Activated CD8-positive, alpha-beta memory T cell treated with anti-CD3 and anti-CD28 coated beads, Interleukin-2, amount 10 ng/mL, durations not matched to agents 7 days and 5 days (primary cell): ENCODE results near the gene APBB1IP. TPM values are rescaled to one million over a fixed set of nuclear protein-coding genes. Genes with fewer than 3 reads are reported as not detected.

ENCODE experiments used
- ATAC-seq: fragments of 150-1000 bp; cut with Tn5 transposase; one replicate; pipeline ENCODE4 v1.10.0; 2021; ENCODE audit warnings: moderate library complexity
- CTCF ChIA-PET: fragments of 350-600 bp; sonication (Branson Sonifier 250); formaldehyde crosslinking; loops from one replicate; lab custom pipeline; 2021; ENCODE audit warnings: antibody characterized with exemption; lab: Charles Lee
- DNase-seq: peaks from one replicate; pipeline ENCODE4 v3.0.0-alpha.2; 2020
- H3K27ac Mint-ChIP-seq: one replicate; pipeline ENCODE4 v1.8.0; 2021; ENCODE audit warnings: mild to moderate bottlenecking, mixed read lengths
- H3K27me3 Mint-ChIP-seq: one replicate; pipeline ENCODE4 v1.8.0; 2021; ENCODE audit warnings: mixed read lengths
- H3K36me3 Mint-ChIP-seq: one replicate; pipeline ENCODE4 v1.8.0; 2021; ENCODE audit warnings: mild to moderate bottlenecking, mixed read lengths
- H3K4me1 Mint-ChIP-seq: one replicate; pipeline ENCODE4 v1.8.0; 2021; ENCODE audit warnings: mixed read lengths
- H3K4me3 Mint-ChIP-seq: one replicate; pipeline ENCODE4 v1.8.0; 2021; ENCODE audit warnings: mild to moderate bottlenecking, moderate library complexity, mixed read lengths
- H3K9me3 Mint-ChIP-seq: one replicate; pipeline ENCODE4 v1.8.0; 2022; ENCODE audit warnings: low read depth, mixed read lengths
- total RNA-seq, 2 experiments: library from RNA; stranded (reverse); gene quantifications; one replicate each; pipeline ENCODE4 v1.2.3, GENCODE V29; 2021

The APBB1IP gene
- total RNA-seq, 2 experiments from 2014 or later = 73.2 to 73.8 TPM

DNA sequence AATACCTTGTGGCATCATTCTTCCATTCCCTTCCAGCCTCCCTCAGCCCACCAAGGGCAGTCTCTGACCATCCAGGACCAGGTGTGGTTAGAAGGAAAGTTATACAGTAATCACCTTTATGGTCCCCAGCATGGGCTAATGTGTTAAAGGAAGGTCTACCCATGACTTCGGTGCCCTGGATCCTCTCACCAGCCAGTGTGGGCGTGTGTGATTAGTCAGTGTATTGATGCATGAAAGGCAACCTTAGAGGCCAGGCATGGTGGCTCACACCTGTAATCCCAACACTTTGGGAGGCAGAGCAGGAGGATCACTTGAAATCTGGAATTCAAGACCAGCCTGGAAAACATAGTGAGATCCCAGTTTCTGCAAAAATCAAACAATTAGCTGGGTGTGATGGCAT, 88.9 kb downstream of the APBB1IP start:
- no peaks in the 10 kb centered on the region for H3K27me3 Mint-ChIP-seq
- H3K36me3 Mint-ChIP-seq = peaks cover 45% of the 10 kb centered on the region
- H3K27ac Mint-ChIP-seq = no peak overlapping the region
- CTCF ChIA-PET = no interaction called here
- no peak for ATAC-seq
- no peaks in the 10 kb centered on the region for H3K9me3 Mint-ChIP-seq
- no peak for DNase-seq
- no peak overlapping the region for H3K4me3 Mint-ChIP-seq
- peaks cover 12% of the 10 kb centered on the region for H3K4me1 Mint-ChIP-seq

DNA sequence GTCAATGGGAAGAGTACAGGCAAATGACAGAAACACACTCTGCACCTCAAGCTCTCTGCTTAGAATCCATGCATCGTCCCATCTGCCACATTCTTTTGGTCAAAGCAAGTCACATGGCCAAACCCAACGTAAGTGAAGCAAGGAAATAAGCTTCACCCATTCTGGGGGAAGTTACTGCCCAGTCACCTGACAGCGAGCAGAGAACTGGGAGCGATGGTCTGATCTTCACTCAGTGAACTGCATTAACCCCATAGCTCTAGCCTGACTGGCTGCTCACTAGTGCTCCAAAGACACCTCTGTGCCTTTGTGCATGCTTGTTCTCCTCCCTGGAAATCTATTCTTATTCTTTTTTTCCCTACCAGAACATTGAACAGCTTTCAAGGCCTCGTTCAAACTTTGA, 89.9 kb downstream of the APBB1IP start:
- Mint-ChIP-seq H3K27ac (no peak overlapping the region), H3K4me3 (no peak overlapping the region), H3K36me3 (peaks cover 38% of the 10 kb centered on the region), H3K4me1 (peaks cover 12% of the 10 kb centered on the region), H3K27me3 (no peaks in the 10 kb centered on the region), H3K9me3 (no peaks in the 10 kb centered on the region)
- CTCF ChIA-PET = interaction anchor here (0.7 kb wide), 1 partner anchor 289 kb away, joined by 3 read pairs; no protein-coding TSS in a partner anchor
- ATAC-seq (no peak), DNase-seq (no peak)

GRCh38 chr10:26528715-26529393, 90.7 kb downstream of the APBB1IP start:
- H3K27ac Mint-ChIP-seq = no peak overlapping the region
- peaks cover 35% of the 10 kb centered on the region for H3K36me3 Mint-ChIP-seq

DNA sequence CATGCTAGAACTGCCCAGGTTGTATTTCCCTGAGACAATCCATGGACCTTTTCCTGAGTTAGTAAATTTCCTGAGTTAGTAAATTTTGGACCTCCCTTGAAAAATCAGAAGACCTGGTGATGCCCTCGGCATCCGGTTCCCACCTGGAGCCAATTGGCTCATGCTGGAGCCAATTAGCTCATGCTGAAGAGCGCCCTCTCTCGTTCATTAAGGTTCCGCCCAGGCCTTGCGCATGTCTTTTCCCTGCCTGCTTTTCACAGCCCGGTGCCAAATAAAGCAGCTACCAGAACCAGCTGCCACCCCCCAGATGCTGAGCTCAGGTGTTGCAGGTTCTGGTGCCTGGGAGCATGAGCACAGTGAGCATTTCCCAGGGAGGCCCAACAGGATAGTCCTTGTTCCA, 96.2 kb downstream of the APBB1IP start:
- CTCF ChIA-PET = interaction anchor here (0.9 to 1.6 kb wide), 4 partner anchors 9 to 35 kb away, joined by 3 read pairs; no protein-coding TSS in a partner anchor
- no peak for DNase-seq
- no peaks in the 10 kb centered on the region for H3K27me3 Mint-ChIP-seq

More at GRCh38 chr10:26528715-26529393, 90.7 kb downstream of the APBB1IP start:
- Mint-ChIP-seq H3K4me3 (no peak overlapping the region), H3K9me3 (no peaks in the 10 kb centered on the region), H3K27me3 (no peaks in the 10 kb centered on the region), H3K4me1 (peaks cover 12% of the 10 kb centered on the region)
- ATAC-seq (no peak), DNase-seq (no peak)
- CTCF ChIA-PET = no interaction called here

DNA sequence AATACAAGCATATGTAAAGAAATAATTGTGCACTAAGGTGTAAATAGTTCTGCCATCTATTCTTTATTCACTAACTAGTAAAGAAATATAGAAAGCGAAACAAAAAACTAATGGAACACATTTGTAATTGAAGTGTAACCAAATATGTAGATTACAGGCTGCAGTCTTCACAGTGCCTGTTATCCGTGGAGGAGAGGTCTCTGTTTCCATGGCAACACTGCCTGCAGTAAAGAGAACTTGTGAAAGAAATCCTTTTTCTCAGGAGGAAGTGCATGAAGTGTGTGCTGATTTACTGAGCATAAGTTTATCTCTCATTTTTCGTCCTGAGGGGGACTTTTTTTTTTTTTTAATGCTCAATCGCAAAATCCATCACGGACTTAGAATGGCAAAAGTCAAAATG, 102.5 kb downstream of the APBB1IP start:
- Mint-ChIP-seq H3K27me3 (no peaks in the 10 kb centered on the region), H3K4me3 (no peak overlapping the region), H3K4me1 (peaks cover 37% of the 10 kb centered on the region), H3K27ac (no peak overlapping the region), H3K9me3 (no peaks in the 10 kb centered on the region), H3K36me3 (peaks cover 48% of the 10 kb centered on the region)
- peak; percentile 37 for ATAC-seq
- DNase-seq = no peak
- CTCF ChIA-PET = no interaction called here

More for the DNA sequence above, 96.2 kb downstream of the APBB1IP start:
- Mint-ChIP-seq H3K4me3 (no peak overlapping the region), H3K4me1 (no peaks in the 10 kb centered on the region), H3K9me3 (no peaks in the 10 kb centered on the region), H3K36me3 (peaks cover 23% of the 10 kb centered on the region), H3K27ac (no peak overlapping the region)
- no peak for ATAC-seq

- no peaks in the 10 kb centered on the region for H3K9me3 Mint-ChIP-seq
- peaks cover 60% of the 10 kb centered on the region for H3K36me3 Mint-ChIP-seq
- H3K4me1 Mint-ChIP-seq = peaks cover 38% of the 10 kb centered on the region
- no peak overlapping the region for H3K4me3 Mint-ChIP-seq
- peak; percentile 89 for ATAC-seq
- H3K27me3 Mint-ChIP-seq = no peaks in the 10 kb centered on the region
- DNase-seq = peak; percentile 67
- peak overlapping the region; percentile 76 for H3K27ac Mint-ChIP-seq
- CTCF ChIA-PET = no interaction called here
Measured at GRCh38 chr10:26543567-26544306, 105.6 kb downstream of the APBB1IP start.

DNA sequence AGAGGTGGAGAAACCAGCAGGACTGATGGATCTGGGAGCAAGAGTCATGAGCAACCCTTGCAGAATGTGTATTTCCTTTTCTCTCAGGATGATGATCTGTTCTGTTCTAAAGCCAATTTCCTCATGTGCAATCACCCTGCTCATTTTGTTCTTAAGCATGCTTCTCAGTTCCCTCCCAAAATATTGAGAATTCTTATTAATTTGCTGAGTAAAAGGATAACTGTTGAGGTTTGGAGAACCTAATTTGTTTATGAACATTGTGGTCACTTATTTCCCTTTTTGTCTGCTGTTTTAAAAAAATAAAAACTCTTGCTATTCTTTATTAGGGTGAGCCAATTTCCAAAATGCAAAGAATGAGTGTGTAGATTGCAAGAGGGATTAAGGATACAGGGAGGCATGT, 106.8 kb downstream of the APBB1IP start:
- CTCF ChIA-PET = no interaction called here
- H3K36me3 Mint-ChIP-seq = peaks cover 71% of the 10 kb centered on the region
- no peak overlapping the region for H3K4me3 Mint-ChIP-seq
- ATAC-seq (no peak), DNase-seq (no peak)
- peaks cover 36% of the 10 kb centered on the region for H3K4me1 Mint-ChIP-seq
- no peak overlapping the region for H3K27ac Mint-ChIP-seq
- peaks cover 3% of the 10 kb centered on the region for H3K9me3 Mint-ChIP-seq
- H3K27me3 Mint-ChIP-seq = no peaks in the 10 kb centered on the region

GRCh38 chr10:26550774-26551526, 112.8 kb downstream of the APBB1IP start:
- H3K36me3 Mint-ChIP-seq = peaks cover 72% of the 10 kb centered on the region
- CTCF ChIA-PET = interaction anchor here (1.4 kb wide), 1 partner anchor 216 kb away, joined by 5 read pairs; no protein-coding TSS in a partner anchor
- ATAC-seq (peak; percentile 23), DNase-seq (no peak)
- H3K9me3 Mint-ChIP-seq = peaks cover 10% of the 10 kb centered on the region
- H3K27ac Mint-ChIP-seq = peak overlapping the region; percentile 42
- no peaks in the 10 kb centered on the region for H3K27me3 Mint-ChIP-seq
- H3K4me3 Mint-ChIP-seq = no peak overlapping the region
- H3K4me1 Mint-ChIP-seq = peaks cover 5% of the 10 kb centered on the region

DNA sequence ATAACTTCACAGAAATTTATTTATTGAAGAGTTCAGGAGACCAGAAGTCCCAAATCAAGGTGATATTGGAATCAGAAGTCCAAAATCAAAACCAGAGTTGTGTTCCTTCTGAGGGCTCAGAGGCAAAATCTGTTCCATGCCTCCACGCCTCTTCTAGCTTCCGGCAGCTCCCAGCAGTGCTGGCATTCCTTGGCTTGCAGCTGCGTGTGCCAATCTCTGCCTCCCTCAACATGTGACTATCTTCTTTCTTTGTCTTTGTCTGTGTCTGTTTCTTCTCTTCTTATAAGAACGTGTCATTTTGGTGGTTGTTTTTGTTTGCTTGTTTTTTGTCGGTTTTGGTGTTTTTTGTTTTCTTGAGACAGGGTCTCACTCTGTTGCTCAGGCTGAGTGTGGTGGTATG, 116.1 kb downstream of the APBB1IP start:
- DNase-seq (no peak), ATAC-seq (no peak)
- Mint-ChIP-seq H3K36me3 (peaks cover 51% of the 10 kb centered on the region), H3K27me3 (no peaks in the 10 kb centered on the region), H3K27ac (no peak overlapping the region), H3K9me3 (peaks cover 10% of the 10 kb centered on the region), H3K4me3 (no peak overlapping the region), H3K4me1 (peaks cover 6% of the 10 kb centered on the region)
- CTCF ChIA-PET = interaction anchor here (5.3 kb wide), 1 partner anchor 219 kb away, joined by 49 read pairs; no protein-coding TSS in a partner anchor

GRCh38 chr10:26555719-26556368, 117.7 kb downstream of the APBB1IP start:
- H3K36me3 Mint-ChIP-seq = peaks cover 43% of the 10 kb centered on the region

GRCh38 chr10:26556748-26557640, 118.9 kb downstream of the APBB1IP start:
- Mint-ChIP-seq H3K27ac (no peak overlapping the region), H3K4me3 (no peak overlapping the region), H3K36me3 (peaks cover 39% of the 10 kb centered on the region), H3K27me3 (no peaks in the 10 kb centered on the region), H3K9me3 (no peaks in the 10 kb centered on the region), H3K4me1 (peaks cover 2% of the 10 kb centered on the region)
- CTCF ChIA-PET = interaction anchor here (1.1 to 5.3 kb wide), 4 partner anchors 89 to 222 kb away, joined by 3 to 49 read pairs (median 4); no protein-coding TSS in a partner anchor
- DNase-seq (peak; percentile 51), ATAC-seq (peak; percentile 58)

More at GRCh38 chr10:26555719-26556368, 117.7 kb downstream of the APBB1IP start:
- peaks cover 2% of the 10 kb centered on the region for H3K4me1 Mint-ChIP-seq
- no peak overlapping the region for H3K4me3 Mint-ChIP-seq
- H3K27me3 Mint-ChIP-seq = no peaks in the 10 kb centered on the region
- no peaks in the 10 kb centered on the region for H3K9me3 Mint-ChIP-seq
- H3K27ac Mint-ChIP-seq = no peak overlapping the region
- no peak for ATAC-seq
- no peak for DNase-seq
- CTCF ChIA-PET = interaction anchor here (1.1 to 5.3 kb wide), 4 partner anchors 88 to 220 kb away, joined by 3 to 49 read pairs (median 4); no protein-coding TSS in a partner anchor

DNA sequence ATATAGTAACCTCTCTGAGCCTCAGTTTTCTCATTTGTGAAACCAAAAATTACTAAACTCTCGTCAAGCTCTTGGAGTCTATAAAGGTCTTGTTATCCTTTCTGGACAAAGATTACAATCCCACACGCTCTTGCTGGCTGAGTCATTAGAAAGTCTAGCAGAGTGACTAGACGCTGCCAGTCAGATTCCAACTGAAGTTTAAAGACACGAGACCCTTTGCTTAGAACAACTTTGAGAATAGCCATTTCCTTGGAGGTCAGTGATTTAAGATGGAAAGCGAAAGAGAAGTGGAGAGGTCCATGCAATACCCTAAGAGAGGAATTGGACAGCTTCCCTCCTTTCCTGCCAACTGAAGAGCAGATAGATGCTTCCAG, 119.5 kb downstream of the APBB1IP start:
- H3K36me3 Mint-ChIP-seq = peaks cover 38% of the 10 kb centered on the region
- no peak for ATAC-seq
- H3K27ac Mint-ChIP-seq = no peak overlapping the region

More for the DNA sequence above, 119.5 kb downstream of the APBB1IP start:
- Mint-ChIP-seq H3K27me3 (no peaks in the 10 kb centered on the region), H3K4me3 (no peak overlapping the region), H3K4me1 (peaks cover 2% of the 10 kb centered on the region), H3K9me3 (no peaks in the 10 kb centered on the region)
- no peak for DNase-seq
- CTCF ChIA-PET = interaction anchor here (5.3 kb wide), 1 partner anchor 222 kb away, joined by 49 read pairs; no protein-coding TSS in a partner anchor
